PC-9 (cell line): ENCODE data around the gene GNG4. TPM values are rescaled to one million over a fixed set of nuclear protein-coding genes. Genes with fewer than 3 reads are reported as not detected.
A peak's percentile ranks its signal among the peaks of the same experiment; 100 is the strongest.

Experiments
- BruUV-seq: library from RNA; stranded (reverse); fragments of 400-500 nt; replicated peaks from 2 replicates; lab custom pipeline; 2021; lab: Mats Ljungman, UMichigan
- CTCF ChIA-PET: fragments of 300-600 bp; sonication (Branson Sonifier 250); formaldehyde crosslinking; loops from one replicate; lab custom pipeline; 2022; ENCODE audit warnings: antibody characterized with exemption; lab: Charles Lee
- POLR2A ChIA-PET: fragments of 300-600 bp; sonication (Branson Sonifier 250); formaldehyde crosslinking; loops from one replicate; lab custom pipeline; 2022; ENCODE audit warnings: antibody characterized with exemption; ENCODE audit not compliant: unreplicated experiment; lab: Charles Lee
- DNase-seq, 2 experiments: peaks; one replicate each; pipeline versions ENCODE4 v3.0.0 to v3.0.0-alpha.2; 2015 to 2022; ENCODE audit warnings: mixed read lengths in 1 of 2
- H2AFZ ChIP-seq: fragments of 200-600 bp; sonication (generic); 2 replicates; pipeline ENCODE4 v1.8.1; 2017; ENCODE audit warnings: antibody characterized with exemption
- H3F3A ChIP-seq: fragments of 200-600 bp; sonication (generic); 2 replicates; pipeline ENCODE4 v1.8.1; 2017; ENCODE audit warnings: antibody characterized with exemption, mild to moderate bottlenecking, low read depth; ENCODE audit not compliant: insufficient read depth
- H3K27ac ChIP-seq: fragments of 200-600 bp; sonication (generic); 2 replicates; pipeline ENCODE4 v1.6.1; 2016; ENCODE audit warnings: mixed run types
- H3K27me3 ChIP-seq: fragments of 200-600 bp; sonication (generic); 2 replicates; pipeline ENCODE4 v1.6.1; 2016; ENCODE audit warnings: low read depth, mixed run types; ENCODE audit not compliant: insufficient read depth
- H3K36me3 ChIP-seq: fragments of 200-600 bp; sonication (generic); 2 replicates; pipeline ENCODE4 v1.6.1; 2016; ENCODE audit warnings: low read depth, mixed run types
- H3K4me1 ChIP-seq: fragments of 200-600 bp; sonication (generic); replicated peaks from 2 replicates; pipeline ENCODE4 v1.6.1; 2016; ENCODE audit warnings: mixed run types; ENCODE audit not compliant: insufficient read depth
- H3K4me2 ChIP-seq: fragments of 200-600 bp; sonication (generic); 2 replicates; pipeline ENCODE4 v1.6.1; 2017; ENCODE audit warnings: mixed run types
- H3K4me3 ChIP-seq: fragments of 200-600 bp; sonication (generic); 2 replicates; pipeline ENCODE4 v1.6.1; 2016; ENCODE audit warnings: mixed run types
- H3K79me2 ChIP-seq: fragments of 200-600 bp; sonication (generic); 2 replicates; pipeline ENCODE4 v1.6.1; 2017; ENCODE audit warnings: low read depth, mixed run types
- H3K9me2 ChIP-seq: fragments of 200-600 bp; sonication (generic); 2 replicates; pipeline ENCODE4 v1.8.1; 2017; ENCODE audit warnings: mild to moderate bottlenecking; ENCODE audit not compliant: insufficient read depth
- H3K9me3 ChIP-seq: fragments of 200-600 bp; sonication (generic); 2 replicates; pipeline ENCODE4 v1.8.1; 2016; ENCODE audit warnings: low read depth; ENCODE audit not compliant: insufficient read depth
- H4K20me1 ChIP-seq: fragments of 200-600 bp; sonication (generic); 2 replicates; pipeline ENCODE4 v1.8.1; 2017; ENCODE audit not compliant: insufficient read depth
- EZH2 ChIP-seq: fragments of 200-600 bp; sonication (generic); IDR thresholded peaks from 2 replicates; pipeline ENCODE4 v1.8.0; 2017; ENCODE audit warnings: antibody characterized with exemption, low read depth
- intact Hi-C: fragments of 100-400 bp; cut with micrococcal nuclease; formaldehyde crosslinking; loops from one replicate; pipeline ENCODE4 v1.10.0; 2022; ENCODE audit not compliant: unreplicated experiment
- total RNA-seq: library from RNA; stranded (reverse); gene quantifications from 2 replicates; pipeline ENCODE4 v1.2.3, GENCODE V29; 2021
- TF ChIP-seq, protein P1 (sequence below): fragments of 200-600 bp; sonication (generic); conservative IDR thresholded peaks from 2 replicates; pipeline ENCODE4 v1.6.1; 2017; ENCODE audit warnings: mixed run types, antibody characterized with exemption, mild to moderate bottlenecking, moderate library complexity

GNG4 gene
- total RNA-seq, 1 experiment from 2014 or later: 16.3 TPM

DNA sequence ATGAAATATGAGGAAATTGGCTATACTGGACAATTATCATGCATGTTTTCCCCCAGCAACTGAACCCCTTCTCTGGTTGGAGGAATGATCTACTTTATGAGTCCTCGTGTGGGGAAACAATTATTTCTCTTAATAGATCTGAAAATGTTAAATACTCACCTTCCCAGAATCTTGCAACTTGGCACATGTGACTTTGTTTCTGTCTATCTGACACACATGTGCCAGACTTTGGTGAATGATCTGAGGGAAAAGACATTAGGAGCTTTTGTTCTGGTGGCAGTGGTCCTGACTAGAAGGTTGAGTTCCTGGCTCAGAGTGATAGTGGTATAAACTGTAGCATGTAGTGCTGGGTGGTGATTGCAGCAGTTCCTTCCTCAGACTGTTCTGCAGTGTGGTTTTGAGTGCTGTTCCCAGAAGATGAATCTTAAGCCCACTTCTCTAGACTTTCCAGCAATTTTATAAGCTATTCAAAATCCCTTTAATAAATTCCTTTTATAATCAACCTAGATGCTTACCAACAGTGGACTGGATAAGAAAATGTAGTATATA is 86.0 kb downstream of the GNG4 start:
- no peaks in the 10 kb centered on the region for H3K27me3 ChIP-seq
- H3F3A ChIP-seq: no peaks in the 10 kb centered on the region
- DNase-seq: no peak
- no peak overlapping the region for H2AFZ ChIP-seq
- no peaks in the 10 kb centered on the region for H3K9me3 ChIP-seq
- no peak overlapping the region for H3K4me2 ChIP-seq
- no peaks in the 10 kb centered on the region for H3K36me3 ChIP-seq
- ChIA-PET CTCF (no interaction called here), POLR2A (no interaction called here)
- intact Hi-C loops: no loop called here
- H3K4me1 ChIP-seq: no peaks in the 10 kb centered on the region
- TF ChIP-seq EZH2: no peak
- TF ChIP-seq, protein P1, sequence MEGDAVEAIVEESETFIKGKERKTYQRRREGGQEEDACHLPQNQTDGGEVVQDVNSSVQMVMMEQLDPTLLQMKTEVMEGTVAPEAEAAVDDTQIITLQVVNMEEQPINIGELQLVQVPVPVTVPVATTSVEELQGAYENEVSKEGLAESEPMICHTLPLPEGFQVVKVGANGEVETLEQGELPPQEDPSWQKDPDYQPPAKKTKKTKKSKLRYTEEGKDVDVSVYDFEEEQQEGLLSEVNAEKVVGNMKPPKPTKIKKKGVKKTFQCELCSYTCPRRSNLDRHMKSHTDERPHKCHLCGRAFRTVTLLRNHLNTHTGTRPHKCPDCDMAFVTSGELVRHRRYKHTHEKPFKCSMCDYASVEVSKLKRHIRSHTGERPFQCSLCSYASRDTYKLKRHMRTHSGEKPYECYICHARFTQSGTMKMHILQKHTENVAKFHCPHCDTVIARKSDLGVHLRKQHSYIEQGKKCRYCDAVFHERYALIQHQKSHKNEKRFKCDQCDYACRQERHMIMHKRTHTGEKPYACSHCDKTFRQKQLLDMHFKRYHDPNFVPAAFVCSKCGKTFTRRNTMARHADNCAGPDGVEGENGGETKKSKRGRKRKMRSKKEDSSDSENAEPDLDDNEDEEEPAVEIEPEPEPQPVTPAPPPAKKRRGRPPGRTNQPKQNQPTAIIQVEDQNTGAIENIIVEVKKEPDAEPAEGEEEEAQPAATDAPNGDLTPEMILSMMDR: no peak
- no peak overlapping the region for H3K27ac ChIP-seq
- H3K79me2 ChIP-seq: no peaks in the 10 kb centered on the region
- H3K4me3 ChIP-seq: no peak overlapping the region
- no peaks in the 10 kb centered on the region for H4K20me1 ChIP-seq
- no peaks in the 10 kb centered on the region for H3K9me2 ChIP-seq
- no TSS peak for BruUV-seq

DNA sequence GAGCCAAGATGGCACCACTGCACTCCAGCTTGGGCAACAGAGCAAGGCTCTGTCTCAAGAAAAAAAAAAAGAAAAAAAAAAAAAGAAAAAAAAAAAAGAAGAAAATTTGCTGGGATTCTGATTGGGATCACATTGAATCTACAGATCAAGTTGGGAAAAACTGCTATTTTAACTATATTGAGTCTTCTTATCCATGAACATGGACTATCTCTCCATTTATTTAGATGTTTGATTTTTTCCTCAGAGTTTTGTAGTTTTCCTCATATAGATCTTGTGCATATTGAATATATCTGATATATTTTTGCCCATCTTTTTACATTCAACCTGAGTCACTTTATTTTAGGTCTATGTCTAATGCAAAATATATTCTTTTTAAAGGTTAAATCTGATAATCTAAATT is 87.0 kb downstream of the GNG4 start:
- H3K27ac ChIP-seq: no peak overlapping the region
- no peaks in the 10 kb centered on the region for H3K36me3 ChIP-seq
- intact Hi-C loops: no loop called here
- no peaks in the 10 kb centered on the region for H3F3A ChIP-seq
- H3K27me3 ChIP-seq: no peaks in the 10 kb centered on the region
- no peaks in the 10 kb centered on the region for H3K9me3 ChIP-seq
- no peak overlapping the region for H3K4me2 ChIP-seq
- no peaks in the 10 kb centered on the region for H3K79me2 ChIP-seq
- ChIA-PET CTCF (no interaction called here), POLR2A (no interaction called here)
- no peaks in the 10 kb centered on the region for H4K20me1 ChIP-seq
- no peak overlapping the region for H3K4me3 ChIP-seq
- BruUV-seq: no TSS peak
- no peak overlapping the region for H2AFZ ChIP-seq
- TF ChIP-seq EZH2: no peak
- H3K4me1 ChIP-seq: no peaks in the 10 kb centered on the region
- DNase-seq: no peak
- no peaks in the 10 kb centered on the region for H3K9me2 ChIP-seq

DNA sequence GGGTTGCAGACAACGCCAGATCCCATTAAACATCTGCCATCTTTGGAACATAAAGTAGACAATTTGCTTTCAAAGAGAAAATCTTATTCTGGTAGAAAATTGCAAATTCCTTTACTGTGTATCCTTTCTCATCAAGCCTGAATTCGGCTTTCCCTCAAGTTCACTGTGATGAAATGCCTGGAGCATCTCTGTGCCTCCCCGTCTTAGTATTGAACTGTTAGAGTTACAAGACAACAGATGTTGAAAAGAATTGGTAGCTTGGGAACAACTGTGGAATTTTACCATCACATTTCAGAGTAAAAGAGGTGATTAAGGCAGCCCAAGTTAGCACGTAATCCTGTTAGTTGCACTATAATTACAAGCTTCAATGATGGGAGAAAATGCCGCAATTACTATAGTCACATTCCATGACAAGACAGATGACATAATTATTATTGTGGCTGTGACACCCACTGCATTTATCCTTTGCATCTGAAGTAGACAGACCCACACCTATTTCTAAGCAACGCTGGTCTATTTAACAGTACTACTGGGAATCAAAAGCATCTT is 90.9 kb downstream of the GNG4 start:
- H3K9me3 ChIP-seq: no peaks in the 10 kb centered on the region
- no peak for DNase-seq
- H3K4me2 ChIP-seq: no peak overlapping the region
- no peak overlapping the region for H3K27ac ChIP-seq
- no peaks in the 10 kb centered on the region for H3K27me3 ChIP-seq
- TF ChIP-seq, protein P1: no peak
- TF ChIP-seq EZH2: no peak
- no peak overlapping the region for H2AFZ ChIP-seq
- H4K20me1 ChIP-seq: no peaks in the 10 kb centered on the region
- intact Hi-C loops: no loop called here
- H3K9me2 ChIP-seq: no peaks in the 10 kb centered on the region
- ChIA-PET CTCF (no interaction called here), POLR2A (no interaction called here)
- H3K4me3 ChIP-seq: no peak overlapping the region
- H3K36me3 ChIP-seq: no peaks in the 10 kb centered on the region
- no peaks in the 10 kb centered on the region for H3K4me1 ChIP-seq
- no peaks in the 10 kb centered on the region for H3F3A ChIP-seq
- H3K79me2 ChIP-seq: no peaks in the 10 kb centered on the region
- BruUV-seq: no TSS peak

DNA sequence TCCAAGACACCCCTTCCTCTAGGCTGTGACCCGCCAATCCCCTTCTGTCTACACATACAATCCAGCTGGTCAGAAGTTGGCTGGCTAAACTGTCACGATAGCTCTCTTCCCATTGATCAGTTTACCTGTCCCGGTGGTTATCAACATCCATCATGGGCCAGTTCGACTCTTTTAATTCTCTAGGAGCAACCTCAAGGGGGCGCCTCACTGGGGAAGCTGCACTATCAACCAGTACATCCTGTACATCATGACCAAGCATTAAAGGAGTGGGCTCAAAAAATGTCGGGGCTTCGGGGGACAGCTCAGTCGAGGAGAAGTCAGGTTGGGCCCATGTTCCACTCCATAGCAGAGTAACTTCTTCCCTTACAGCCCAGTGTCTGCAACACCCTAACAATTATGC is 92.1 kb downstream of the GNG4 start:
- Histone ChIP-seq H3K4me1 (no peaks in the 10 kb centered on the region), H3K4me2 (no peak overlapping the region), H3K27ac (no peak overlapping the region), H4K20me1 (no peaks in the 10 kb centered on the region), H3K9me3 (no peaks in the 10 kb centered on the region), H2AFZ (no peak overlapping the region), H3K36me3 (no peaks in the 10 kb centered on the region), H3F3A (no peaks in the 10 kb centered on the region), H3K27me3 (no peaks in the 10 kb centered on the region), H3K9me2 (no peaks in the 10 kb centered on the region), H3K79me2 (no peaks in the 10 kb centered on the region), H3K4me3 (no peak overlapping the region)
- CTCF ChIA-PET: no interaction called here
- no TSS peak for BruUV-seq
- intact Hi-C loops: no loop called here
- POLR2A ChIA-PET: no interaction called here
- no peak for DNase-seq
- TF ChIP-seq, protein P1: 0 out of 2 replicates have a peak, but pooled peaks have one; percentile 17
- TF ChIP-seq EZH2: no peak
